Jurkat, Clone E6-1 (cell line): ENCODE data around the gene GSTM5. TPM values are rescaled to one million over a fixed set of nuclear protein-coding genes. Genes with fewer than 3 reads are reported as not detected.
A peak's percentile ranks its signal among the peaks of the same experiment; 100 is the strongest.
"Not testable (repeated sequence)": the region's sequence is repeated elsewhere in the genome, so short reads cannot be mapped to it uniquely, and the experiment has no call there.

Source experiments
- DNase-seq: peaks from one replicate; pipeline ENCODE4 v3.0.0-alpha.2; 2011; ENCODE audit warnings: low read depth, low spot score
- H3K4me3 ChIP-seq: 2 replicates; pipeline ENCODE4 v1.5.1; 2011; ENCODE audit warnings: mild to moderate bottlenecking, low read length, control low read depth, moderate library complexity
- polyA plus RNA-seq: library from polyadenylated mRNA; unstranded; fragments of >200 nt; gene quantifications from one replicate; pipeline ENCODE4 v1.2.1, GENCODE V29; 2012; ENCODE audit warnings: missing spikeins; ENCODE audit not compliant: insufficient read length, insufficient read depth

The GSTM5 gene
- 1.2 TPM for polyA plus RNA-seq

DNA sequence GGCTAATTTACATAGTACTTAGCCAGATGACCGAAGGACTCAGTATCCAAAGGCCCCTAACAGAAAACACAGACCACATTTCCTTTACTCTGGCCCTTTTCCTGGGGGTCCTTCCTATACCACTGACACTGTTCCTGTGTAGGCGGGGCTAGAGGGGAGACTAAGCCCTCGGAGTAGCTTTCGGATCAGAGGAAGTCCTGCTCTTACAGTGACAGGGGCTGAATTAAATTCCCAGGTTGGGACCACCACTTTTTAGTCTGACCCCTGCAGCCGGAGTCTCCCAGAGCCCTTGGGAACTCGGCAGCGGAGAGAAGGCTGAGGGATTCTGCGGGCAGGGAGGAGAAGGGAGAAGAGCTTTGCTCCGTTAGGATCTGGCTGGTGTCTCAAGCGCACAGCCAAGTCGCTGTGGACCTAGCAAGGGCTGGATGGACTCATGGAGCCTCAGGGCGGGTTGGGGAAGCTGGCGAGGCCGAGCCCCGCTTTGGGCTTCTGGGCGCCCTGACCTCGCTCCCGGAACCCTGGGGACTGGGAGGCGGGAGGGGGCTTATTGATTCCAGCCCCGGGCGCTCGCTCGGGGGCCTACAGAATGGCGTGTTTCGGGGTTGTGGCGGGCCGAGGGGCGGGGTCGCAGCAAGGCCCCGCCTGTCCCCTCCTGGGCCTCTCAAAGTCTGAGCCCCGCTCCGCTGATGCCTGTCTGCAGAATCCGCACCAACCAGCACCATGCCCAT lies at the start of gene GSTM5:
Gene GSTM5, plus strand, starts transcription at position 659 of the 728 bp plus-strand sequence. Its CDS starts 62 bp downstream, at position 721.
- DNase-seq, H3K4me3 ChIP-seq: not testable (repeated sequence)

DNA sequence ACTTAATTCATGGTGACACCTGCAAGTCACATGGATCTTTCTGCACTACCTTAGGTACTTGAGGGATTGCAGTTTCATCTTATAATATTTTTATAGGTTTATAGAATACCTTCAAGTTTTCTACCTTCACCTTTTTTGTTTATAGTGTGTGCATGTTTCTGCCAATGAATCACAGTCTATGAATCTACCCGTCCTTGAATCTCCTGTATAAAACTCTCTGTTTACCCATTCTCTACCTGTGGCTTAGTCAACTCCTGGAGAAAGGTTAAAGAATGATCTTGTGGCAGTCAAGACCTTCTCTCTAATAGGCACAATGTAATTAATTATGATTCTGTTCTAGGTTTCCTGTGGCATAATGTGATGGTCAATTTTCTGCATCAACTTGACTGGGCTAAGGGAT lies 47.4 kb upstream of the GSTM5 start:
- DNase-seq: no peak
- no peak overlapping the region for H3K4me3 ChIP-seq

DNA sequence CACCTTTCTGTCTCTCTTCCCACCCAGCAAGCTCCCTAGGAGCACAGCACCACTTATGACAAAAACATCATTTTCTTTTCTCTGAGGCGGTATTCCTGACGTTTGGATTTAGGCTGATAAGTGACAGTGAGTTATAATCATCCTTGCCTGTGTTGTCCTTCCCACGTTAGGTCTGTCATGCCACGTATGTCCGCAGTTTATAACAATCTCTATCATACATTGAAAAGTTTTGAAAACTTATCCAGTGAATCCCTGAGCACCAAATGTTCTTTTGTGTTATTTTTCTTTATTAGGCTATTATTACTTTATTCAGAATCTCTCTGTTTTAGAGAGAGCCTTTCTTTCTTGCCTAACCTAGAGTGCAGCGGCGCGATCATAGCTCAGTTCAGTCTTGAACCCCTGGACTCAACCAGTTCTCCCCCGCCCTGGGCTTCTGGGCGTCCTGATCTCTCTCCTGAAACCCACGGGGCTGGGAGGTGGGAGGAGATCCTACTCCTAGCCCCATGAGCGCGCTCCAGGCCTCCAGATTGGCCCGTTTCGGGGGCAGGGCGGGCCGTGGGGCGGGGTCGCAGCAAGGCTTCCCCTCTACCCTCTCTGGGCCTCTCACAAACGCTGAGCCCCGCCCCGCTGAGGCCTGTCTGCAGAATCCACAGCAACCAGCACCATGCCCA lies 44.5 kb upstream of the GSTM5 start, which contains the start of gene GSTM2:
Gene GSTM2, plus strand, starts transcription at position 606 of the 671 bp plus-strand sequence. Its CDS starts 59 bp downstream, at position 665.
- peak; percentile 47 for DNase-seq
- H3K4me3 ChIP-seq: peak within 1 kb of the TSS; percentile 13

DNA sequence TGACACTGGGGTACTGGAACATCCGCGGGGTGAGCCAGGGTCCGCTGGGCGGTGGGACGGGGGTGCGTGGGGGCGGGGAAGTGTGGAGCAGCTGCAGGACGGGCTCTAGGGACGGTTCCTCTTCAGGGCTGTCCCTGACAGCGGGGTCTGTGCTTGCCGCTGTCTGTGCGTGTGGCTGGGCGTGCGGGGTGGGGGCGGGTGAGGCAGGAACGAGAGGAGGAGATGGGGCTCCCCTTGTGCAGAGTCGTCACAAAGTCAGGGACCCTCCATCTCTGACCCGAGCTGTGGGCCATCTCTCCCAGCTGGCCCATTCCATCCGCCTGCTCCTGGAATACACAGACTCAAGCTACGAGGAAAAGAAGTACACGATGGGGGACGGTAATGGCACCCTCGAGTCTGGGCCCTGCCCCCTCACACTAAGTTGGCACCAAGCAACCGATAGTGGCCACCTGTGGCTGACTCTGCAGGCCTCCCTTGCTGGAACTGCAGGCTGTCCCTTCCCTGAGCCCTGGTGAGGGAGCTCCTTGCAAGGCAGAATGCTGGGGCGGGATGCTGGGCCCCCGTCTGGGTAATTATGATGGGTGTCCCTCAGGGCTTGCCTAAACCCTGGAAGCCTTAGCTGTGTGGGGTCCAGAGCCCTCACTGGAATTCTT lies 43.8 kb upstream of the GSTM5 start:
- H3K4me3 ChIP-seq: peak overlapping the region; percentile 13
- no peak for DNase-seq

DNA sequence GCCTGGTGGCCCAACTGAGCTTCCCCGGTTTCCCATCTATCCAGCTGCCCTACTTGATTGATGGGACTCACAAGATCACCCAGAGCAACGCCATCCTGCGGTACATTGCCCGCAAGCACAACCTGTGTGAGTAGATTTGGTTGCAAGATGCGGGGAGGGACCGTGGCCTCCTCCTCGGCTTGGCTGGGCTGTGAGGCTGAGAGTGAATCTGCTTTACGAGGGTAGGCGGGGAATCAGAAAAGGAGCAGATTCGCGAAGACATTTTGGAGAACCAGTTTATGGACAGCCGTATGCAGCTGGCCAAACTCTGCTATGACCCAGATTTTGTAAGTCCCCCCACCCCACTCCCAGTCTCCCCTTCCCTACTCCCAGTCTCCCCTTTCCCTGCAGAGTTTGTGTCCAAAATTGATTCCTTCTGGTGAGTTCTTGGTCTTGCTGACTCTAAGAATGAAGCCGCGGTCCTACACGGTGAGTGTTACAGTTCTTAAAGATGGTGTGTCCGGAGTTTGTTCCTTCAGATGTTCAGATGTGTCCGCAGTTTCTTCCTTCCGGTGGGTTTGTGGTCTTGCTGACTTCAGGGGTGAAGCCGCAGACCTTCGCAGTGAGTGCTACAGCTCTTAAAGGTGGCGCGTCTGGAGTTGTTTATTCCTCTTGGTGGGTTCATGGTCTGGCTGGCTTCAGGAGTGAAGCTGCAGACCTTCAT lies 42.7 kb upstream of the GSTM5 start:
- no peak overlapping the region for H3K4me3 ChIP-seq
- DNase-seq: no peak

DNA sequence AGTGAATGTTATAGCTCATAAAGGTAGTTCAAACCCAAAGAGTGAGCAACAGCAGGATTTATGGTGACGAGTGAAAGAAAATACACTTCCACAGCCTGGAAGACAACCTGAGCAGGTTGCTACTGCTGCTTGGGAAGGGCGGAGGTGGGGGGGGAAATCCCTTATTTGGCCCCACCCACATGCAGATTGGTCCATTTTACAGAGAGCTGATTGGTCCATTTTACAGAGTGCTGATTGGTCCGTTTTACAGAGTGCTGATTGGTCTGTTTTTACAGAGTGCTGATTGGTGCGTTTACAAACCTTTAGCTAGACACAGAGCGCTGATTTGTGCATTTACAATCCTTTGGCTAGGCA lies 42.1 kb upstream of the GSTM5 start:
- not testable (repeated sequence) for DNase-seq, H3K4me3 ChIP-seq

DNA sequence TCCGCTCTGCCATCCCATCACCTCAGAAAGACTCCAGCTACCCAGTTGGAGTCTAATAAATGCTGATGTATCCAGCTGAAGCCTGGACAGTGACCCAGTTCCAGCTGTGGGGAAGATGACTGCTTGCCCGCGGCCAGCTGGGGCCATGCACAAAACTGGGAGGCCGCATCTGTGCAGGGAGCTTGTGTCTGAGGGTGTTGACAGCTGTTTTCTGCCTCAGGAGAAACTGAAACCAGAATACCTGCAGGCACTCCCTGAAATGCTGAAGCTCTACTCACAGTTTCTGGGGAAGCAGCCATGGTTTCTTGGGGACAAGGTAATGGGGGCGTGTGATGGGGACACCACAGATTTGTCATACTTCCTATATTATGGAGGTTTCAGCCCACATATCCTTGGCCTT lies 41.0 kb upstream of the GSTM5 start:
- DNase-seq: no peak
- H3K4me3 ChIP-seq: no peak overlapping the region

DNA sequence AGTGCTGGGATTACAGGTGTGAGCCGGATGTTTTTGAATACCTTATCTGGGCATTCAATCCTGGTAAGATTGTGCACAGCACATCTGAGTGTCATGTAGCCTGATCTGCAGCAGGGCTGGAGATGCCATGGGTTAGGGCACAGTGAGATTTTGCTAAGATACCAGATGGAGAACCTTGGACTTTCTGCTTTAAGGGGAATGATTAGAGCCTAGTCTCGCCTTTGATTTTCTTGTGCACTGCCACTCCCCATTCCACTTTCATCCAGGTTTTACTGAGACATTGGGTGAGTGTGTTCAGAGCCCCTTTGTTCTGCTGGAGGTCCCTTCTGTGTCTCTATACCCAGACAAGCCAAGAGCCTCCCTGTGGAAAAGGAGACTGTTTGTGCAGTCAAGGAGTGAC lies 38.2 kb upstream of the GSTM5 start:
- H3K4me3 ChIP-seq, DNase-seq: not testable (repeated sequence)

DNA sequence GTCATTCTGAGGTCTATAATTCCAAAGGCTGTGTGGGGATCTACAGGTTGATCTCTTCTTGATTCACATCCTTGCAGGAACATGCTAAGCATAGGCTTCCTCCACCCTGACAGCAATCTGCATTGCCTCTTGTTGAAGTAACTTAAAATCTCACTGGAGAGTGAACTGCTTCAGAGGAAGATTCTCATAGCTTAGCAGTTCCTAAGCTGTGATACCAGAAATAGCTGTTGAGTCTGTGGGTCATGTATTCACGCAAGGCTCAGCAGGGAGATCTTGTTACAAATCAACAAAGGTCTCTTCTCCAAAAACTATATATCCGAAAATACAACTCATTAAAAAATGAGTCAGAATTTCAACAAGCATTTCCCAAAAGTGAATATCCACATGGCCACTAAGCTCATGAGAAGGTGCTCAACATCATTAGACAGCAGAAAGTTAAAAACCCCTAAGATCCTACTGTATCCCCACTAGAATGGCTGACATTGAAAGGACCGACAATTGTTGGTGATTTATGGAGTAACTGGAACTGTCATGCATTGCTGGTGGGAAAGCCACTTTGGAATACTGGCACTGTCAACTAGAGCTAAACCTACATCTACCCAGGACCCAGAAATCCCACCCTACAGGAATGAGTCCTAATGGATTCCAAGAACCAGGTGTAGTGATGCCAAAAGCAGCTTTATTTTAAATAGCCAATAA lies 35.2 kb upstream of the GSTM5 start:
- not testable (repeated sequence) for DNase-seq, H3K4me3 ChIP-seq

DNA sequence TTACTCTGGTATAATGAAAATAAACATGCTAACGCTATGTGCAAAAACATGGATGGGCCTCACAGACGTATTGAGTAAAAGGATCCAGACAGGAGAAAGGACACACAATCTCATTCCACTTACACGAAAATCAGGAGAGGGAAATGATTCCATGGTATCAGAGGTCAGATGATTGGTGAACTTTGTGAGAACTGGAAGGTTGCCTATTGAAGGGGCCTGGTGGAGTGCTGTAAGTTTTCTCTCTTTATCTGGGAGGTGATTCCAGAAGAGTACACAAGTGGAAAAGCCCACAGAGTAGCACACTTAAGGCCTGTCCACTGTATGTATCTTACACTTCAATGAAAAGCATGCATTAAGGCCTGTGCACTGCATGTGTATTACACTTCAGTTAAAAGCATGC lies 34.6 kb upstream of the GSTM5 start:
- no peak overlapping the region for H3K4me3 ChIP-seq
- no peak for DNase-seq

DNA sequence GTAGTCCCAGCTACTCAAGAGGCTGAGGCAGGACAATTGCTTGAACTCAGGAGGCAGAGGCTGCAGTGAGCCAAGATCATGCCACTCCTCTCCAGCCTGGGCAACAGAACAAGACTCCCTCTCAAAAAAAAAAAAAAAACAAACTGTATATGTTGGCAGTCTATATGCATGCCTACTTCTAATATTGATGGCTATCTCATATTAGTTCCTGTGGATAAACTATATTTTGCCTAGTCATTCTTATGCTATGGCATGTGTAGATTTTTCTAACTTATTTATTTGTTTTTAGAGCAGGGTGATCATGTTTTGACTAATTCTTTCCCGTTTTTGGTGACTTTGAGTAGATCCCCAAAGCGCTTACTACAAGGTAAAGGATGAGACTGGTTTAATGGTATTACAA lies 33.4 kb upstream of the GSTM5 start:
- DNase-seq: not testable (repeated sequence)

DNA sequence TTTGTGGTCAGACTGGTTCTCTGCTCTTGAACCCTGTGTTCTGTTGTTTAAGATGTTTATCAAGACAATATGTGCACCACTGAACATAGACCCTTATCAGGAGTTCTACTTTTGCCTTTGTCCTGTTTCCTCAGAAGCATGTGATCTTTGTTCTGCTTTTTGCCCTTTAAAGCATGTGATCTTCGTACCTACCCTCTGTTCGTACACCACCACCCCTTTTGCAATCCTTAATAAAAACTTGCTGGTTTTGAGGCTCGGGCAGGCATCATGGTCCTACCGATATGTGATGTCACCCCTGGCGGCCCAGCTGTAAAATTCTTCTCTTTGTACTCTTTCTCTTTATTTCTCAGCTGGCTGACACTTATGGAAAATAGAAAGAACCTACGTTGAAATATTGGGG lies 27.3 kb upstream of the GSTM5 start:
- not testable (repeated sequence) for H3K4me3 ChIP-seq, DNase-seq

More for the DNA sequence above, 33.4 kb upstream of the GSTM5 start:
- H3K4me3 ChIP-seq: not testable (repeated sequence)

DNA sequence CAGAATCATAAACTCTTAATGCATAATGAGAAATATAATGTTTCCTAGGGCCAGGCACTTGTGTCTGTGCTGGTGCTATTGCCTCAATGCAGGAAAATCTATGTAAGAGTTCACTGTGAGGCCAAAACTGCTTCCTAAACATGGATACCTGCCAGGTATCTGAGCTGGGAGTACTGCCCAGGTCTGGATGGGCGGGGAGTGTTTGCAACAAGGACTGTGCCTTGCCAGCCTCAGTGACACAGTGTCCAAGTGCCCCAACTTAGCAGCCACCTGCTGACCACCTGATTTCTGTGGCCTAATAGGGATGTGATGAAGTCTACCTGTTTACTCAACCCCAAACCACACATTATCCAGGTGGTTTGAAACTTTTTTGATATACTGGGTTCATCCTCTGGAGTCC lies 26.7 kb upstream of the GSTM5 start:
- H3K4me3 ChIP-seq, DNase-seq: not testable (repeated sequence)

DNA sequence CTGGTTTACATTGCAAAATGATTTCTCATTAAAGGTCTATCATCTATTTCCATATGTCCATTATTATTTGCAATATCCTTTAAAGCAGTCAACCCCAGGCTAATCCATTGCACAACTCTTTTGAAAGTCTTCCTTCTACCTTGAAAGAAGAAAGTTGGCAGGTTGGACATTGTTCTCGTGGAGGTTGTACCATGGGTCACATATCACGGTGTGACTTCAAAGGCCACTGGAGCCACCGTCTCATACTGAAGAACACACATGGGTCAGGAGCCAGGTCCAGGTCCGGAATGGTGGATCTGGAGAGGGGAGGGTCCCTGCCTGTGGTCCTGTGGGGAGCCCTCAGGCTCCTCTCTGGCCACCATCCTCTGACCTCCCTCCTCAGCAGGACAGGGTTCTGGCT lies 26.2 kb upstream of the GSTM5 start:
- H3K4me3 ChIP-seq, DNase-seq: not testable (repeated sequence)

DNA sequence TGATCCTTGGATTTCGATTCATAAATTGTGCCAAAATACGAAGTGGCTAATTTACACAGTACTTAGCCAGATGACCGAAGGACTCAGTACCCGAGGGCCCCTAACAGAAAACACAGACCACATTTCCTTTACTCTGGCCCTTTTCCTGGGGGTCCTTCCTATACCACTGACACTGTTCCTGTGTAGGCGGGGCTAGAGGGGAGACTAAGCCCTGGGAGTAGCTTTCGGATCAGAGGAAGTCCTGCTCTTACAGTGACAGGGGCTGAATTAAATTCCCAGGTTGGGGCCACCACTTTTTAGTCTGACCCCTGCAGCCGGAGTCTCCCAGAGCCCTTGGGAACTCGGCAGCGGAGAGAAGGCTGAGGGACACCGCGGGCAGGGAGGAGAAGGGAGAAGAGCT lies 24.9 kb upstream of the GSTM5 start:
- H3K4me3 ChIP-seq, DNase-seq: not testable (repeated sequence)

DNA sequence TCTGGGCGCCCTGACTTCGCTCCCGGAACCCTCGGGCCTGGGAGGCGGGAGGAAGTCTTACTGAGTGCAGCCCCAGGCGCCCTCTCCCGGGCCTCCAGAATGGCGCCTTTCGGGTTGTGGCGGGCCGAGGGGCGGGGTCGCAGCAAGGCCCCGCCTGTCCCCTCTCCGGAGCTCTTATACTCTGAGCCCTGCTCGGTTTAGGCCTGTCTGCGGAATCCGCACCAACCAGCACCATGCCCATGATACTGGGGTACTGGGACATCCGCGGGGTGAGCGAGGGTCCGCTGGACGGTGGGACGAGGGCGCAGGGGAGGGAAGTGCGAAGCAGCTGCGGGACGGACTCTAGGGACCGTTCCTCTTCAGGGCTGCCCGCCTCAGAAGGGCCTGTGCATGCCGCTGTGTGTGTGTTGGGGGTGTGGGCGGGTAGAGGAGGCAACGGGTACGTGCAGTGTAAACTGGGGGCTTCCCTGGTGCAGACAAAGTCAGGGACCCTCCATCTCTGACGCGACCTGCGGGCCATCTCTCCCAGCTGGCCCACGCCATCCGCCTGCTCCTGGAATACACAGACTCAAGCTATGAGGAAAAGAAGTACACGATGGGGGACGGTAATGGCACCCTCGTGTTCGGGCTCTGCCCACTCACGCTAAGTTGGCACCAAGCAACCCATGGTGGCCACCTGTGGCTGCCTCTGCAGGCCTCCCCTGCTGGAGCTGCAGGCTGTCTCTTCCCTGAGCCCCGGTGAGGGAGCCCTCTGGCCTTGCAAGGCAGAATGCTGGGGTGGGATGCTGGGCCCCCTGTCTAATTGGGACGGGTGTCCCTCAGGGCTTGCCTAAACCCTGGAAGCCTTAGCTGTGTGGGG lies 24.2 kb upstream of the GSTM5 start, which contains the start of gene GSTM1:
Gene GSTM1, plus strand, starts transcription at position 177 of the 859 bp plus-strand sequence. Its CDS starts 57 bp downstream, at position 234.
- H3K4me3 ChIP-seq: peak within 1 kb of the TSS; percentile 67
- DNase-seq: peak; percentile 66

DNA sequence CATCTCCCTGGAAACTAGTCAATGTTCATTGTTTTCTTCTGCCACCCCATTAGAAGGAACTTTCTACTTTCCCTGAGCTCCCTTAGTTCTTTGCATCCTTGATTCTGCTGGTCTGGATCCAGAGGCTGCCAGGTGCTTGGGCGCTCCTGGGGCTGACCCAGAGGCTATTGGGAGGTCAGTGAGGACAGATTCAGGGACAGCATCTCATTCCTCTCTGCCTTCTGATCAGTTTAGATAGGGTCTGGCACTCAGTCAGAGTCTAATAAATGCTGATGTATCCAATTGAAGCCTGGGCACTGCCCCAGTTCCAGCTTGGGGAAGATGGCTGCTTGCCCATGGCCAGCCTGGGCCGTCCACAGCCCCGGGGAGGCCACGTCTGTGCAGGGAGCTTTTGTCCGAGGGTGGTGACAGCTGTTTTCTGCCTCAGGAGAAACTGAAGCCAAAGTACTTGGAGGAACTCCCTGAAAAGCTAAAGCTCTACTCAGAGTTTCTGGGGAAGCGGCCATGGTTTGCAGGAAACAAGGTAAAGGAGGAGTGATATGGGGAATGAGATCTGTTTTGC lies 22.1 kb upstream of the GSTM5 start:
- H3K4me3 ChIP-seq: no peak overlapping the region
- no peak for DNase-seq

DNA sequence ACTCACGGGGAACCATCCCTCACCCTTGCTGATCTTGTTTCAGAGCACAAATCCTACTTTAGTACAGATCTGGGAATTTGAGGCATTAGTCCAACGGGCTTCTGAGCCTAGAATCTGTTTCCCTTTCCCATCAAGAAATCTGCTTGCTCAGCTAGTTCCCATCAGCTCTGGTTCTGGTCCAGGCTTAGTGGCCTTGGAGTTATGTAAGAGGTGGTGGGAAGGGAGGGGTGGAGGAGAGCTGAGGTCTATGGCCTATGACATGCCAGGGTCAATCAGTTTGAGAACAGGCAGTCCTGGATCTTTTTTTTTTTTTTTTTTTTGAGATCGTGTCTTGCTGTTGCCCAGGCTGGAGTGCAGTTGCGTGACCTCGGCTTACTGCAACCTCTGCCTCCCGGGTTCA lies 20.3 kb upstream of the GSTM5 start:
- H3K4me3 ChIP-seq: no peak overlapping the region
- no peak for DNase-seq
